Measurements from ENCODE around the gene ZNF254. TPM values are rescaled to one million over a fixed set of nuclear protein-coding genes. Genes with fewer than 3 reads are reported as not detected.
"Not testable (repeated sequence)": the region's sequence is repeated elsewhere in the genome, so short reads cannot be mapped to it uniquely, and the experiment has no call there.

Gene ZNF254
- total RNA-seq, result 10 to 100 TPM in 3 of 4 donors, 1 to 10 TPM in 1; 7.8 to 37.1 (median 14.8) TPM

DNA sequence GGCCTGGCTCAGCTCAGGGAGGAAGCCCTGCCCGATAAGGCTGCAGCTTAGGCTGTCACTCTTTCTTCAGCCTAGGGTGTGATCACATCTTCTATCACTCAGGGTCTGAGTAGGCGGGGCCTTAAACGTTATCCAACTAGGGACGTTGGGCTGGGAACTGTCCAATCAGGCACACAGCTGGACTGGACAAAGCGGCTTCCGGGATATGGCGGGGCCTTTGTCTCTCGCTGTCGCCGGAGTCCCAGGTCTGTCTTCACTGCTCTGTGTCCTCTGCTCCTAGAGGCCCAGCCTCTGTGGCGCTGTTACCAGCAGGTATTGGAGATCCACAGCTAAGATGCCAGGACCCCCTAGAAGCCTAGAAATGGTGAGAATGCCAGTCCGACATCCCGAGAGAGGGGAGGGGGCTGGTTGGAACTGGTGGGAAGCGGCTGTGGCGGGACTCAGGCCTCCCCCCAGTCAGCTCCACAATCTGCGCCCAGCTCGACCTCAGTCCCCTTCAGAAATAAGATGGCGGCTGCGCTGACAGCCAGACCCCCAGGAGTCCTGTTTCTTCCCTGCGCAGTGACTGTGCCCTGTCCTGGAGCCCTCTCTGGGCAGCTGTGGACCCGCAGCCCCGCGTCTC is at the start of gene ZNF254:
Gene ZNF254, plus strand, starts transcription at position 214 of the 622 bp plus-strand sequence. Its CDS starts 121 bp downstream, at position 335.
- Histone ChIP-seq H3K4me3 (peak within 1 kb of the TSS; percentile 59 to 66 (median 60)), H3K9me3 (no peaks in the 10 kb centered on the region), H3K27ac (peak within 1 kb of the TSS; percentile 64 to 84 (median 74)), H3K4me1 (no peaks in the 10 kb centered on the region), H3K27me3 (no peaks in the 10 kb centered on the region), H3K36me3 (peaks cover 0 to 2% (median 0%) of the 10 kb centered on the region in 3 donors)
- DNase-seq, result peak; percentile 76 to 92 (median 90)
- TF ChIP-seq, protein P1, sequence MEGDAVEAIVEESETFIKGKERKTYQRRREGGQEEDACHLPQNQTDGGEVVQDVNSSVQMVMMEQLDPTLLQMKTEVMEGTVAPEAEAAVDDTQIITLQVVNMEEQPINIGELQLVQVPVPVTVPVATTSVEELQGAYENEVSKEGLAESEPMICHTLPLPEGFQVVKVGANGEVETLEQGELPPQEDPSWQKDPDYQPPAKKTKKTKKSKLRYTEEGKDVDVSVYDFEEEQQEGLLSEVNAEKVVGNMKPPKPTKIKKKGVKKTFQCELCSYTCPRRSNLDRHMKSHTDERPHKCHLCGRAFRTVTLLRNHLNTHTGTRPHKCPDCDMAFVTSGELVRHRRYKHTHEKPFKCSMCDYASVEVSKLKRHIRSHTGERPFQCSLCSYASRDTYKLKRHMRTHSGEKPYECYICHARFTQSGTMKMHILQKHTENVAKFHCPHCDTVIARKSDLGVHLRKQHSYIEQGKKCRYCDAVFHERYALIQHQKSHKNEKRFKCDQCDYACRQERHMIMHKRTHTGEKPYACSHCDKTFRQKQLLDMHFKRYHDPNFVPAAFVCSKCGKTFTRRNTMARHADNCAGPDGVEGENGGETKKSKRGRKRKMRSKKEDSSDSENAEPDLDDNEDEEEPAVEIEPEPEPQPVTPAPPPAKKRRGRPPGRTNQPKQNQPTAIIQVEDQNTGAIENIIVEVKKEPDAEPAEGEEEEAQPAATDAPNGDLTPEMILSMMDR (IDR thresholded peaks at IDR 0.05), result no peak
- TF ChIP-seq POLR2A (IDR thresholded peaks at IDR 0.05), result peak; percentile 30 to 58

DNA sequence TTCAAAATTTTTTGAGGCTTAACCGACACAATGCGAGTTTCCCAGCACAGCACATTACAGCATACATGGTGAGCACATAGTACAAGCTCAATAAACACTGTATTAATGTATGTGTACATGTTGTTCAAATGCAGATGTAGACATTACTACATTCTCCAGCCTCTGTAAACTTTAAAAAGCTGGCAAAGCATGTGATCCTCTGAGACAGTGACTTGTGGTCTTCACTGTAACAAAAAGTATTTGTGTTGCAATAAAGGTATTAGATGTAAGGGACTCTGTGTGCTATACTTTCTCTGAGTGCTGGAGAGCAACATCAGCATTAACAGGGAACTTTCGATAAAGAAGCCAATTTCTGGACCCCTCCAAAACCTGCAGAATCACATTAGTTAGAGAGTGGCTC is 46.4 kb upstream of the ZNF254 start:
- no peaks in the 10 kb centered on the region for H3K9me3 ChIP-seq
- TF ChIP-seq, protein P1 (IDR thresholded peaks at IDR 0.05), result no peak
- no peak for TF ChIP-seq POLR2A (IDR thresholded peaks at IDR 0.05)
- no peaks in the 10 kb centered on the region for H3K27me3 ChIP-seq
- H3K27ac ChIP-seq, result no peak overlapping the region
- no peak overlapping the region for H3K4me3 ChIP-seq
- peaks cover 0 to 15% (median under 1%) of the 10 kb centered on the region in 4 donors for H3K4me1 ChIP-seq
- H3K36me3 ChIP-seq, result peaks cover 0 to 40% (median 0%) of the 10 kb centered on the region in 3 donors
- no peak for DNase-seq

DNA sequence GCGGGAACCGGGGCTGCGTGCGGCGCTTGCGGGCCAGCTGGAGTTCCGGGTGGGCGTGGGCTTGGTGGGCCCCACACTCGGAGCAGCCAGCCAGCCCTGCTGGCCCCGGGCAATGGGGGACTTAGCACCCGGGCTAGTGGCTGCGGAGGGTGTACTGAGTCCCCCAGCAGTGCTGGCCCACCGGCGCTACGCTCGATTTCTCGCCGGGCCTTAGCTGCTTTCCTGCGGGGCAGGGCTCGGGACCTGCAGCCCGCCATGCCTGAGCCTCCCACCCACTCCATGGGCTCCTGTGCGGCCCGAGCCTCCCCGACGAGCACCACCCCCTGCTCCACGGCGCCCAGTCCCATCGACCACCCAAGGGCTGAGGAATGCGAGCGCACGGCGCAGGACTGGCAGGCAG is 45.7 kb upstream of the ZNF254 start:
- not testable (repeated sequence) for DNase-seq, H3K9me3 ChIP-seq, H3K27ac ChIP-seq, H3K4me1 ChIP-seq, H3K27me3 ChIP-seq, H3K4me3 ChIP-seq
- peaks cover 0 to 43% (median 0%) of the 10 kb centered on the region in 3 donors for H3K36me3 ChIP-seq

DNA sequence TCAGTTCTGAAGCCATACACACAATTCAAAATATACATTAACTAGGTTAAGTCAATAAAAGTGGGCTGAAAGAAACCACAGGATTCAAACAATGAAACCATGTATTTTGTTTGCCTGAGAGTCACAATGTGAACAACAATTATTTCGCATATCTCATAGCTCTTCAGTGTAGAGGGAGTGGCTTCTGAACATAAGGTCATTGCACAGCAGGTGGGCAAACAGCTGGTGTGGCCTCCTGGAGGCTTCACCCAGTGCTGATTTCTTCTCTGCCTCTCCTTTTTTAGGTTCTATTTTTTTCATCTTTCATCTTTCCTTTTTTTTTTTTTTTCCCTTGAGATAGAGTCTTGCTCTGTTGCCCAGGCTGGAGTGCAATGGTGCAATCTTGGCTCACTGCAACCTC is 40.4 kb upstream of the ZNF254 start:
- no peak for TF ChIP-seq POLR2A (IDR thresholded peaks at IDR 0.05)
- TF ChIP-seq, protein P1 (IDR thresholded peaks at IDR 0.05), result no peak
- no peaks in the 10 kb centered on the region for H3K4me1 ChIP-seq
- H3K27ac ChIP-seq, result no peak overlapping the region
- DNase-seq, result no peak
- no peaks in the 10 kb centered on the region for H3K27me3 ChIP-seq
- no peaks in the 10 kb centered on the region for H3K9me3 ChIP-seq
- H3K4me3 ChIP-seq, result no peak overlapping the region
- H3K36me3 ChIP-seq, result peaks cover 0 to 63% (median 3%) of the 10 kb centered on the region in 3 donors

DNA sequence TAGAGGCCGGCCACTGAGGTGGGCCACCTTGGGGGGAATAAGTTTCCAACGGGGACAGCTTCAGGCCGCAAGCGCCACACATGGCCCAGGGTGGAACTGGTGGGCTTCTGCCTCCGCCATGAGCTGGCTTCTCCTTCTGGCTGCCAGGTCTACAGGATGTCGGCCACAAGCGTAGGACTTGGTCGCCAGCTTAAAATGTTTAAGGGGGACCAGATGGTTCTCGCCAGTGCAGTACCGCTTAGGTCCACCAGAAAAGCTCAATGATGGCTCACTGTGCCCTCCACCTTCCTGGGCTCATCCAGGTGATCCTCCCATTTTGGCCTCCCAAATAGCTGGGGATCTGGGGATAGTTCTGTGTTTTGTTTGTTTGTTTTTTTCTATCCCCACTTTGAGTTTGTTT is 38.7 kb upstream of the ZNF254 start:
- DNase-seq, result no peak
- H3K4me1 ChIP-seq, result no peaks in the 10 kb centered on the region
- no peaks in the 10 kb centered on the region for H3K27me3 ChIP-seq
- no peaks in the 10 kb centered on the region for H3K9me3 ChIP-seq
- peaks cover 0 to 71% (median 3%) of the 10 kb centered on the region in 3 donors for H3K36me3 ChIP-seq
- TF ChIP-seq, protein P1 (IDR thresholded peaks at IDR 0.05), result no peak
- no peak for TF ChIP-seq POLR2A (IDR thresholded peaks at IDR 0.05)
- H3K27ac ChIP-seq, result no peak overlapping the region
- no peak overlapping the region for H3K4me3 ChIP-seq

DNA sequence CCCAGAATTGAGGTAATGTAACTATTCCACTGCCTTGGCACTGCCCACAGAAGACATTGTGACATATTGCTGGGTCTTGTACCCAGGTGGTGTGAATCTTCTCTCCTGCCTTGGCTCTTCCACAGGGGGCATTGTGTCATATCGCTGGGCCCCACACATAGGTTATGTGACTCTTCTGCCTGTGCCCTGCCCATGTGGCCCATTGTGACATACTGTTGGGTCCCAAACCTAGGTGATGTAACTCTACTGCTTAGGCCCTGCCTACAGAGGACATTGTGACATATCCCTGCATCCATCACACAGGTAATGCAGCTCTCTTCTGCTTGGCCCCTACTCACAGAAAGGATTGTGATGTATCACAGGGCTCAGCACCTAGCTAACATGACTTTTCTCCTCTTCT is 37.5 kb upstream of the ZNF254 start:
- Histone ChIP-seq H3K9me3 (no peaks in the 10 kb centered on the region), H3K4me1 (no peaks in the 10 kb centered on the region), H3K36me3 (peaks cover 0 to 77% (median 3%) of the 10 kb centered on the region in 3 donors), H3K27ac (no peak overlapping the region), H3K27me3 (no peaks in the 10 kb centered on the region), H3K4me3 (no peak overlapping the region)
- TF ChIP-seq POLR2A (IDR thresholded peaks at IDR 0.05), result no peak
- TF ChIP-seq, protein P1 (IDR thresholded peaks at IDR 0.05), result no peak
- DNase-seq, result no peak
